GM23248 (cell line): ENCODE measurements around the gene KCNH6. TPM values are rescaled to one million over a fixed set of nuclear protein-coding genes. Genes with fewer than 3 reads are reported as not detected.
A peak's percentile ranks its signal among the peaks of the same experiment; 100 is the strongest.

Experiments used
- DNase-seq: peaks from one replicate; pipeline ENCODE4 v3.0.0-alpha.2; 2015
- H2AFZ ChIP-seq: fragments of 200-600 bp; sonication (generic); 2 replicates; pipeline ENCODE4 v1.6.1; 2016; ENCODE audit warnings: antibody characterized with exemption
- H3F3A ChIP-seq: fragments of 200-600 bp; sonication (generic); 2 replicates; pipeline ENCODE4 v1.6.1; 2016; ENCODE audit warnings: mild to moderate bottlenecking, antibody characterized with exemption, mixed run types; ENCODE audit not compliant: insufficient read depth
- H3K27ac ChIP-seq: fragments of 200-600 bp; sonication (generic); 2 replicates; pipeline ENCODE4 v1.5.1; 2016; ENCODE audit warnings: mild to moderate bottlenecking
- H3K27me3 ChIP-seq: fragments of 200-600 bp; sonication (generic); replicated peaks from 2 replicates; pipeline ENCODE4 v1.6.1; 2016; ENCODE audit warnings: mild to moderate bottlenecking; ENCODE audit not compliant: insufficient read depth
- H3K36me3 ChIP-seq: fragments of 200-600 bp; sonication (generic); 2 replicates; pipeline ENCODE4 v1.6.1; 2016; ENCODE audit warnings: low read depth, mild to moderate bottlenecking
- H3K4me1 ChIP-seq: fragments of 200-600 bp; sonication (generic); 2 replicates; pipeline ENCODE4 v1.6.1; 2016; ENCODE audit warnings: mild to moderate bottlenecking; ENCODE audit not compliant: insufficient read depth
- H3K4me2 ChIP-seq: fragments of 200-600 bp; sonication (generic); one replicate; pipeline ENCODE4 v1.6.1; 2016; ENCODE audit warnings: mild to moderate bottlenecking; ENCODE audit not compliant: unreplicated experiment
- H3K4me3 ChIP-seq: fragments of 200-600 bp; sonication (generic); 2 replicates; pipeline ENCODE4 v1.5.1; 2016; ENCODE audit warnings: mild to moderate bottlenecking
- H3K79me2 ChIP-seq: fragments of 200-600 bp; sonication (generic); 2 replicates; pipeline ENCODE4 v1.6.1; 2016; ENCODE audit warnings: mild to moderate bottlenecking; ENCODE audit not compliant: insufficient read depth
- H3K9ac ChIP-seq: fragments of 200-600 bp; sonication (generic); 2 replicates; pipeline ENCODE4 v1.6.1; 2016; ENCODE audit warnings: mild to moderate bottlenecking
- H3K9me2 ChIP-seq: fragments of 200-600 bp; sonication (generic); 2 replicates; pipeline ENCODE4 v1.6.1; 2016; ENCODE audit warnings: mixed run types, mild to moderate bottlenecking, moderate library complexity; ENCODE audit not compliant: insufficient read depth
- H3K9me3 ChIP-seq: fragments of 200-600 bp; sonication (generic); one replicate; pipeline ENCODE4 v1.6.1; 2017; ENCODE audit warnings: low read depth
- H4K20me1 ChIP-seq: fragments of 200-600 bp; sonication (generic); 2 replicates; pipeline ENCODE4 v1.6.0; 2016; ENCODE audit not compliant: insufficient read depth
- EZH2 ChIP-seq: fragments of 200-600 bp; sonication (generic); IDR thresholded peaks from 2 replicates; pipeline ENCODE4 v1.6.1; 2018; ENCODE audit warnings: antibody characterized with exemption, mild to moderate bottlenecking; ENCODE audit not compliant: insufficient read depth, poor library complexity, severe bottlenecking
- EZH2phosphoT487 ChIP-seq: fragments of 200-600 bp; sonication (generic); IDR thresholded peaks from 2 replicates; pipeline ENCODE4 v1.6.1; 2018; ENCODE audit warnings: antibody characterized with exemption, moderate library complexity, mild to moderate bottlenecking, low read depth; ENCODE audit not compliant: insufficient read depth
- WGBS, 2 experiments: methylation state at CpG; one replicate each; pipeline ENCODE4 v1.1.6; 2015 to 2017; ENCODE audit warnings: low lambda C conversion rate in 2 of 2, low coverage in 1 of 2; ENCODE audit errors: missing lambda C conversion rate in 2 of 2; 5-methylcytosine and 5-hydroxymethylcytosine counted together
- in situ Hi-C: fragments of 300-500 bp; cut with MboI; formaldehyde crosslinking; loops from 2 replicates; pipeline ENCODE4 v1.15.0; 2020
- polyA plus RNA-seq: library from polyadenylated mRNA; unstranded; fragments of >200 nt; fragmentation: Nextera tagmentation; extraction: Ambion mirVana; gene quantifications from 2 replicates; pipeline ENCODE4 v1.2.1, GENCODE V29; 2016
- total RNA-seq: library from RNA; depleted of rRNA; stranded (reverse); fragments of >200 nt; shearing (Covaris generic); gene quantifications from 2 replicates; pipeline ENCODE4 v1.2.3, GENCODE V29; 2014

KCNH6 gene
- total and polyA plus RNA-seq, 2 experiments from 2014 or later = not detected

DNA sequence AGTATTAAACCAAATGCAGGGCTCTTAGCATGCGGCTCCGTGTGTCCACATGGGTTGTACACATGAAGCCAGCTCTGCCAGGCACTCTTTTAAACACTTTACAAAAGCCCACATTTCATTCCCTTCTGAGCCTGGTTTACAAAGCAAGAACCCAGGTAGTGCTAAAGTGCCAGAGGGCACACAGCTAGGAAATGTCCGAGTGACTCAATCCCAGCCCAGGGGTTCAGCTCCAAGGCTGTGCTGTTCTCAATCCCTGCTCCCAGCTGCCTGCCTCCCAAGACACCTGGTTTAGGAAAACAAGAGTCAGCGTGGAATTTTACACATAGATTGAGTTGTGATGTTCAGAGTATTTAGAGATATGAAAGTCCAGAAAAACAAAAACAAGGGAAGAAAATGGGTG, 13.8 kb downstream of the KCNH6 start:
- Histone ChIP-seq H3K27ac (no peak overlapping the region), H3K36me3 (no peaks in the 10 kb centered on the region), H2AFZ (no peak overlapping the region), H3K4me3 (no peak overlapping the region), H3K9me3 (no peaks in the 10 kb centered on the region), H3K27me3 (peaks cover 22% of the 10 kb centered on the region), H3K4me2 (no peak overlapping the region), H3K9ac (no peak overlapping the region), H3K9me2 (no peaks in the 10 kb centered on the region), H4K20me1 (no peaks in the 10 kb centered on the region), H3F3A (no peaks in the 10 kb centered on the region), H3K79me2 (no peaks in the 10 kb centered on the region), H3K4me1 (no peaks in the 10 kb centered on the region)
- DNase-seq = no peak
- WGBS, 2 experiments = 82 to 86% methylated on average over 4 of the region's 4 CpGs
- in situ Hi-C loops = no loop called here
- TF ChIP-seq EZH2phosphoT487 = no peak
- TF ChIP-seq EZH2 = no peak

DNA sequence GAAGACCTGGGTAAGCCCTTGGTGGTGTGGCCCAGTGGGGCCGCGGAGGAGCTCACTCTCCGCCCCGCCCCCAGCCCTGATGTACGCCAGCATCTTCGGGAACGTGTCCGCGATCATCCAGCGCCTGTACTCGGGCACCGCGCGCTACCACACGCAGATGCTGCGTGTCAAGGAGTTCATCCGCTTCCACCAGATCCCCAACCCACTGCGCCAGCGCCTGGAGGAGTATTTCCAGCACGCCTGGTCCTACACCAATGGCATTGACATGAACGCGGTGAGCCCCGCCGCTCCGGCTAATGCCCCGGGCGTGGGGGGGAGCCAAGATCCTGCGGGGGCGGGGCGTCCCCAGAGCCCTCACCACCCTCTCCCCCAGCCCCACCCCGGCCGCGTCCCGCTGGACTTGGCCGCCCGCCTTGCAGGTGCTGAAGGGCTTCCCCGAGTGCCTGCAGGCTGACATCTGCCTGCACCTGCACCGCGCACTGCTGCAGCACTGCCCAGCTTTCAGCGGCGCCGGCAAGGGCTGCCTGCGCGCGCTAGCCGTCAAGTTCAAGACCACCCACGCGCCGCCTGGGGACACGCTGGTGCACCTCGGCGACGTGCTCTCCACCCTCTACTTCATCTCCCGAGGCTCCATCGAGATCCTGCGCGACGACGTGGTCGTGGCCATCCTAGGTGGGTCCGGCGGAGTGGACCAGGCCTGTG, 15.0 kb downstream of the KCNH6 start:
- Histone ChIP-seq H3K27me3 (peaks cover 22% of the 10 kb centered on the region), H3K9ac (no peak overlapping the region), H3K4me3 (0 out of 2 replicates have a peak overlapping the region, but pooled peaks have one; percentile 2), H3K4me1 (no peaks in the 10 kb centered on the region), H3K79me2 (no peaks in the 10 kb centered on the region), H4K20me1 (no peaks in the 10 kb centered on the region), H3K4me2 (peak overlapping the region; percentile 4), H3K27ac (no peak overlapping the region), H3K9me3 (no peaks in the 10 kb centered on the region), H3K9me2 (no peaks in the 10 kb centered on the region), H3F3A (no peaks in the 10 kb centered on the region), H3K36me3 (no peaks in the 10 kb centered on the region), H2AFZ (no peak overlapping the region)
- WGBS, 2 experiments = 7 to 8% methylated on average over 45 to 53 of the region's 62 CpGs
- no peak for TF ChIP-seq EZH2phosphoT487
- no peak for TF ChIP-seq EZH2
- peak; percentile 40 for DNase-seq
- in situ Hi-C loops = no loop called here

GRCh38 chr17:63538693-63539595, 15.8 kb downstream of the KCNH6 start:
- no peak overlapping the region for H2AFZ ChIP-seq
- no peak overlapping the region for H3K4me2 ChIP-seq
- H3K9me2 ChIP-seq = no peaks in the 10 kb centered on the region
- no peak overlapping the region for H3K9ac ChIP-seq
- H3K27ac ChIP-seq = no peak overlapping the region
- H3F3A ChIP-seq = no peaks in the 10 kb centered on the region
- TF ChIP-seq EZH2 (no peak), EZH2phosphoT487 (no peak)
- WGBS, 2 experiments = 58 to 67% methylated on average over 9 of the region's 9 CpGs
- H3K36me3 ChIP-seq = no peaks in the 10 kb centered on the region
- in situ Hi-C loops = no loop called here
- no peak for DNase-seq
- H3K9me3 ChIP-seq = no peaks in the 10 kb centered on the region
- no peaks in the 10 kb centered on the region for H3K4me1 ChIP-seq
- H3K4me3 ChIP-seq = no peak overlapping the region
- no peaks in the 10 kb centered on the region for H3K79me2 ChIP-seq
- H4K20me1 ChIP-seq = no peaks in the 10 kb centered on the region
- H3K27me3 ChIP-seq = peaks cover 22% of the 10 kb centered on the region

DNA sequence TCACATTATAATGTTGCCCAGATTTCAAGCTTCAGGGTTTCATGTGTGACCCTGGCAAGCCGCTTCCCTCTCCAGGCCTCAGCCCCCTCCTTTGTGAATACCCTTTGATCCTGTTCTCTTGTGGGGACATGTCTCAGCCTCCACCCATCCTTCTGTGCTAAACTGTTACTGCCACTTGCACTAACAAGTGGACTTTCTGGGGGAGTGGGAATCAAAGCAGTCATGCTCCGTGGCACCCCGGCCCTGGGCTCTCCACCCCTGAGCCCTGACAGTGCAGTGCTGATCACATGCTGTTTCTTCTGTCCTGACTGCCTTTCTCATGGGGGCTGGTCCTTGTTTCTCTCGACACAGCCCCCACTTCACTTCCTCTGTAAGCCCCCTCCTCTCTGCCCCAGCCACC, 17.4 kb downstream of the KCNH6 start:
- Histone ChIP-seq H3K4me2 (no peak overlapping the region), H3K27me3 (peaks cover 22% of the 10 kb centered on the region), H3K27ac (no peak overlapping the region), H3K36me3 (no peaks in the 10 kb centered on the region), H3K4me3 (no peak overlapping the region), H3K9ac (no peak overlapping the region), H3F3A (no peaks in the 10 kb centered on the region), H3K9me2 (no peaks in the 10 kb centered on the region), H4K20me1 (no peaks in the 10 kb centered on the region), H3K4me1 (no peaks in the 10 kb centered on the region), H3K79me2 (no peaks in the 10 kb centered on the region), H2AFZ (no peak overlapping the region), H3K9me3 (no peaks in the 10 kb centered on the region)
- 79 to 80% methylated on average over 4 of the region's 4 CpGs for whole genome bisulfite sequencing, 2 experiments
- TF ChIP-seq EZH2phosphoT487 = no peak
- no peak for TF ChIP-seq EZH2
- in situ Hi-C loops = no loop called here
- no peak for DNase-seq
